Right cardiac atrium (tissue), 5 donors: ENCODE data around the gene ERCC1. TPM values are rescaled to one million over a fixed set of nuclear protein-coding genes. Genes with fewer than 3 reads are reported as not detected.

Source experiments
- ATAC-seq, 2 donors: fragments of 200-7000 bp; cut with Tn5 transposase; one replicate each; pipeline versions ENCODE4 v1.8.0 to v1.9.1; 2020; ENCODE audit warnings: moderate library complexity in 2 of 2, mild to moderate bottlenecking in 1 of 2
- DNase-seq, 3 donors: peaks; one replicate each; pipeline ENCODE4 v3.0.0-alpha.2; 2020
- H3K27ac ChIP-seq: one replicate; pipeline ENCODE4 v1.5.1; 2013; ENCODE audit warnings: mild to moderate bottlenecking, low read length, control low read depth, moderate library complexity
- H3K27me3 ChIP-seq: one replicate; pipeline ENCODE4 v1.6.1; 2013; ENCODE audit not compliant: control insufficient read depth, insufficient read depth
- H3K4me1 ChIP-seq: one replicate; pipeline ENCODE4 v1.6.1; 2013; ENCODE audit warnings: low read length; ENCODE audit not compliant: control insufficient read depth, insufficient read depth
- H3K4me3 ChIP-seq: one replicate; pipeline ENCODE4 v1.5.1; 2013; ENCODE audit warnings: low read length, control low read depth
- H3K9me3 ChIP-seq: one replicate; pipeline ENCODE4 v1.6.1; 2013; ENCODE audit warnings: low read length; ENCODE audit not compliant: control insufficient read depth
- WGBS: extraction: QIAGEN DNeasy Blood & Tissue Kit; methylation state at CpG from one replicate; pipeline ENCODE4 v1.1.7; 2013; 5-methylcytosine and 5-hydroxymethylcytosine counted together
- intact Hi-C, 4 donors: fragments of 100-400 bp; cut with DNase I; formaldehyde crosslinking; loops; one replicate each; pipeline versions ENCODE4 v1.11.0 to v1.14.0; 2022 to 2023
- polyA plus RNA-seq: library from polyadenylated mRNA; stranded (reverse); fragments of 200-250 nt; gene quantifications from one replicate; pipeline ENCODE4 v1.2.3, GENCODE V29; 2013
- total RNA-seq, 4 donors: library from RNA; stranded (reverse); fragmentation: NEBNext Ultra II Directional; extraction: Animal tissue kit (Norgen Biotek cat#: 25700); gene quantifications; one replicate each; pipeline ENCODE4 v1.2.1, GENCODE V29; 2021
- donor health status: healthy with polysubstance abuse.
- donor health status: DM: no; HTN: yes; CAD: no.
- donor health status: DM: no; HTN: no; CAD: no.
- donor health status: DM: no; HTN: yes; CAD: no; lungs with severe emphysema.
- donor health status: DM: yes; HTN: yes; CAD: no.

Gene ERCC1
- total and polyA plus RNA-seq, 5 donors: 133 to 143 (median 139) TPM

GRCh38 chr19:45385392-45386221, 38.1 kb downstream of the ERCC1 start:
- no peak for DNase-seq

DNA sequence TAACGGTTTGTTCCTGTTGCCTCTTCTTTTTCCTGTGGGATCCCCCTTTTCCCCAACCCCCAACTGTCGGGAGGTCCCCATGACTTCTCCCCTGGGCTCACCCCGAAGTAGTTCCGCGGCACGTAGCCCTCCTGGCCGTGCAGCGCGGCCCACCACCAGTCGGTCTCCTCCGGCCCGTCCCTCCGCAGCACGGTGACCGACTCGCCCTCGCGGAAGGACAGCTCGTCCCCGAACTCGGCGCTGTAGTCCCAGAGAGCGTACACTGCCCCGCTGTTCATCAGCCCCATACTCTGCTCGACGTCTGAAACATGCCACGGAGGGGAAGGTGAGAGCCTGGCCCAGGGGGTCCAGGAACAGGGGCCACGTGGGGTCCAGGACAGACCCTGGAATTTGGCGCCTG, 41.3 kb downstream of the ERCC1 start:
- 85% methylated on average over 29 of the region's 29 CpGs for WGBS

More at GRCh38 chr19:45385392-45386221, 38.1 kb downstream of the ERCC1 start:
- Histone ChIP-seq H3K4me3 (no peak overlapping the region), H3K9me3 (no peaks in the 10 kb centered on the region), H3K27me3 (no peaks in the 10 kb centered on the region), H3K4me1 (no peaks in the 10 kb centered on the region), H3K27ac (no peak overlapping the region)
- intact Hi-C loops: no loop called here
- peak; percentile 59 to 60 for ATAC-seq
- WGBS: 8% methylated on average over 75 of the region's 75 CpGs

DNA sequence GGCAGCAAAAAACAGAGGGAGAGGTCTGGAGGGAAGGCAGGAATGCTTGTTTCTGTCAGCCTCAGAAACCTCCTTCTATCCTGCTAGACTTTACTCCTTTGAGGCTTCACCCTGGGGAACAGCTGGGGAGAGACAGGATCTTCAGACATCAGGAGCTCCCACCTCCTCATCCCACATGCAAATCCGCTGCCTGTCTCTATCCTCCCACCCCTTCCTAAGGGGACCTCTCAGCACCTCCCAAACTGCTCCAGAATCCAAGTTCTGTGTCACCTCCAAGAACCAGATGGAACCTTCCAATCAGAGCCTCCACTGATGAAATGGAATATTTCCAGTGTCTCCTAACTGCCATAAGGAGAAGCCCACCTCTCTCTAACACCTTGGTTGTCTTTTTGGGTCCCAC, 43.6 kb downstream of the ERCC1 start:
- H3K4me3 ChIP-seq: no peak overlapping the region
- no peak for ATAC-seq
- no peaks in the 10 kb centered on the region for H3K9me3 ChIP-seq
- H3K4me1 ChIP-seq: no peaks in the 10 kb centered on the region
- no peaks in the 10 kb centered on the region for H3K27me3 ChIP-seq
- WGBS: 79% methylated on average over 1 of the region's 1 CpG
- DNase-seq: no peak
- no peak overlapping the region for H3K27ac ChIP-seq
- intact Hi-C loops: no loop called here

More for the DNA sequence above, 41.3 kb downstream of the ERCC1 start:
- Histone ChIP-seq H3K9me3 (no peaks in the 10 kb centered on the region), H3K27me3 (no peaks in the 10 kb centered on the region), H3K27ac (no peak overlapping the region), H3K4me3 (no peak overlapping the region), H3K4me1 (no peaks in the 10 kb centered on the region)
- ATAC-seq (peak in 1 of 2 donors; percentile 16), DNase-seq (no peak)
- intact Hi-C loops: no loop called here

DNA sequence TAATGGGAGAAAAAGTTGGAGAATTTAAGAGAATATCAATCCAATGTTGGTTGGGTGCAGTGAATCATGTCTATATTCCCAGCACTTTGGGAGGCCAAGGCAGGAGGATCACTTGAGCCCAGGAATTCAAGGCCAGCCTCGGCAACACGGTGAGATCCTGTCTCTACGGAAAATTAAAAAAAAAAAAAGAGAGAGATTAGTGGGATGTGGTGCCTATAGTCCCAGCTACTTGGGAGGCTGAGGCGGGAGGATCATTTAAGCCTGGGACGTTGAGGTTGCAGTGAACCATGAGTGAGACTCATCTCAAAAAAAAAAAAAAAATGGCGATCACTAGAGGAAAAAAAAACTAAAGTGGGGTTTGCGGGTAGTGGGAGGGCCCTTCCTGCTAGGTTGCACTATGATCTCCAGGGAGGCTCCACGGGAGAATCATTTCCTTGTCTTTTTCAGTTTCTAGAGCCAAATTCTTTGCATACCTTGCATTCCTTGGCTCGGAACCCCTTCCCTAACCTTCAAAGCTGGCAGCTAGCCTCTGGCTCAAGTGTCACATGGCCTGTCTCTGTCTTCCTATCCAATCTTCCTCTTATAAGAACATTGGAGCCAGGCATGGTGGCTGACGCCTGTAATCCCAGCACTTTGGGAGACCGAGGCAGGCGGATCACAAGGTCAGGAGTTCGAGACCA, 47.5 kb downstream of the ERCC1 start:
- Histone ChIP-seq H3K4me1 (no peaks in the 10 kb centered on the region), H3K27ac (no peak overlapping the region), H3K9me3 (no peaks in the 10 kb centered on the region), H3K27me3 (no peaks in the 10 kb centered on the region), H3K4me3 (no peak overlapping the region)
- ATAC-seq (peak; percentile 67 to 69), DNase-seq (peak in 2 of 3 donors; percentile 44 to 70)
- intact Hi-C loops: no loop called here
- WGBS: 24% methylated on average over 13 of the region's 13 CpGs

DNA sequence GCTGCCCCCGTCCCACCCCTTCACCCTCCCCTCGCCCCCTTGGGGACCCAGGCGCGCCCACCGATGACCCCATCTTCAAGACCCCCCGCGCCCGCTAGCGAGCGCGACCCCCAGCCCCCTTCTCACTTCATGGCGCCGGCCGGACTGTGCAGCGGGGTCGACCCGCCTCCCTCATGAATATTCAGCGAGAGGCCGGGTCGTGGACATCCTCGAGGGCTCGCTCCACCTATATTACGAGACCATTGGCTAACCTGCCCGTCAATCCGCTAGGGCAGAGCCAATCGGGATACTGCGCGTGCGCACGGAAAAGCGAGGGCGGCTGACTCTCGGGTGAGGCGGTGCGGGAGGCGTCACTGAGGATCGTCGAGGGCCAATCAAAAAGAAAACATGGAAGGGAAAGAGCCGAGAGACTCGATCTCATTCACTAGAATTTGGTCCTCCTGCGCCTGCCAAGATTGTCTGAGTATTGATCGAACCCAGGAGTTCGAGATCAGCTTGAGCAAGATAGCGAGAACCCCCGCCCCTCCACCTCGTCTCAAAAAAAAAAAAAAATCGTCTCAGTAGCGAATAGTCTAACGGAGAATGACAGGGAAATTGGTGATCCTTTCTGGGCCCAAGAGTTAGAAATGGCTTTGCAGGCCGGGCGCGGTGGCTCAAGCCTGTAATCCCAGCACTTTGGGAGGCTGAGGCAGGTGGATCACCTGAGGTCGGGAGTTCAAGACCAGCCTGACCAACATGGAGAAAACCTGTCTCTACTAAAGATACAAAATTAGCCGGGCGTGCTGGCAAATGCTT, 53.1 kb downstream of the ERCC1 start, which contains the start of gene ERCC2:
Gene ERCC2 (minus strand): TSS at position 164 of the 795 bp plus-strand sequence. CDS start 33 bp downstream, at position 131.
- ATAC-seq (peak; percentile 98 to 99), DNase-seq (peak; percentile 99)
- peak within 1 kb of the TSS; percentile 75 for H3K4me3 ChIP-seq
- H3K9me3 ChIP-seq: no peaks in the 10 kb centered on the region
- peak within 1 kb of the TSS; percentile 82 for H3K27ac ChIP-seq
- intact Hi-C loops: no loop called here
- no peaks in the 10 kb centered on the region for H3K27me3 ChIP-seq
- no peaks in the 10 kb centered on the region for H3K4me1 ChIP-seq
- WGBS: 4% methylated on average over 55 of the region's 55 CpGs

DNA sequence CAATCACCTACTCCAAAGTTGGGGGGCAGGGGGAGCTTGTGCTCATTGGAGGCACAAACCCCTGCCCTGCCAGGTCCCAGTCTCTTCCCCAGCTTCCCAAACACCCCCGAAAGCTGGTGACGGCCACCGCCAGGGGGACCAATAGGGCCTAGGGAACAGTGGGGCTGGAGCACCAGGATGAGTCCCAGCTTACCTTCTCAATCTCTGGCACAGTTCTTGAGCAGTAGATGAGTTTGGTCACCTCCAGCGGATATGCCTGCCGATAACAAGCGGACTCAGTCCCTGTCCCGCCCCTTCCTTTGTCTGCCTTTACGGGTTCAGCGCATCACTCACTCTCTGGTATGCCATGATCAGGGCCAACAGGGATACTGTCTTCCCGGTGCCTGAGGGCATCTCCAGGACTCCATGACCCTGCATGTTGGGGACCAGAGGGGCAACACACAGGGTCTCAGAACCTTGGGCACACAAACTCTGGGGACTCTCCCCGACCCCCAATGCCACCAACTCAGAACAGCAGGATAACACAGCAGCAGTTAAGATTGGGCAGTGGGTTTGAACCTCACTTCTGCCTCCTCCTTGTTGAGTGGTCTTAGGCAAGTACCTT, 54.9 kb downstream of the ERCC1 start:
- no peak for DNase-seq
- Histone ChIP-seq H3K27ac (no peak overlapping the region), H3K4me1 (no peaks in the 10 kb centered on the region), H3K4me3 (no peak overlapping the region), H3K27me3 (no peaks in the 10 kb centered on the region), H3K9me3 (no peaks in the 10 kb centered on the region)
- intact Hi-C loops: no loop called here
- ATAC-seq: no peak
- 85% methylated on average over 11 of the region's 11 CpGs for WGBS

- Histone ChIP-seq H3K27ac (no peak overlapping the region), H3K9me3 (no peaks in the 10 kb centered on the region), H3K27me3 (no peaks in the 10 kb centered on the region), H3K4me3 (no peak overlapping the region), H3K4me1 (no peaks in the 10 kb centered on the region)
- no peak for DNase-seq
- intact Hi-C loops: no loop called here
- 94% methylated on average over 4 of the region's 4 CpGs for WGBS
- no peak for ATAC-seq
Observed at GRCh38 chr19:45368127-45368526, 55.6 kb downstream of the ERCC1 start.

DNA sequence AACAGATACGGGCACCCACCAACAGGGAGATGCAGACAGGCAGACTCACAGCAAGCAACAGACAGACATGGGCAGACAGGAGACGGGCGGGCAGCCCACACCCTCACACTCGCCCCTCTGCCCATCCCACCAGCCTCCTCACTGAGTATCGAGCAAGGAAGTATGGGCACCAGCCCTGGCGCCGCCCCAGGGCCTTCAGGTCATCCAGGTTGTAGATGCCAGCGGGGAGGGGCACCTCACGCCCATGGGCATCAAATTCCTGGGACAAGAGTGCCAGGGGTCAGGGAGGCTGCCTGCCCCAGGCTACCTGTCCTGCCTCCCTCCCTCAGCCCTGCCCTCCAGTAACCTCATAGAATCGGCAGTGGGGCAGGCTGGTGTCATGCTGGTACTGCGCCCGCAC, 59.0 kb downstream of the ERCC1 start:
- WGBS: 91% methylated on average over 12 of the region's 12 CpGs
- no peaks in the 10 kb centered on the region for H3K9me3 ChIP-seq
- H3K27me3 ChIP-seq: no peaks in the 10 kb centered on the region
- H3K4me3 ChIP-seq: no peak overlapping the region
- no peak for ATAC-seq
- DNase-seq: no peak
- intact Hi-C loops: no loop called here
- H3K4me1 ChIP-seq: no peaks in the 10 kb centered on the region
- no peak overlapping the region for H3K27ac ChIP-seq

GRCh38 chr19:45363861-45364459, 59.8 kb downstream of the ERCC1 start:
- peak in 1 of 2 donors; percentile 17 for ATAC-seq
- Histone ChIP-seq H3K4me1 (no peaks in the 10 kb centered on the region), H3K27me3 (no peaks in the 10 kb centered on the region), H3K27ac (no peak overlapping the region), H3K9me3 (no peaks in the 10 kb centered on the region), H3K4me3 (no peak overlapping the region)
- 90% methylated on average over 44 of the region's 44 CpGs for WGBS
- DNase-seq: no peak
- intact Hi-C loops: no loop called here

GRCh38 chr19:45362291-45362690, 61.4 kb downstream of the ERCC1 start:
- DNase-seq (no peak), ATAC-seq (no peak)
- Histone ChIP-seq H3K4me3 (no peak overlapping the region), H3K4me1 (no peaks in the 10 kb centered on the region), H3K27ac (no peak overlapping the region), H3K27me3 (no peaks in the 10 kb centered on the region), H3K9me3 (no peaks in the 10 kb centered on the region)
- WGBS: 93% methylated on average over 16 of the region's 16 CpGs
- intact Hi-C loops: no loop called here
